Lower lobe of right lung (tissue), 2 donors: ENCODE data around the gene SMG6. TPM values are rescaled to one million over a fixed set of nuclear protein-coding genes. Genes with fewer than 3 reads are reported as not detected.

ENCODE experiments used
- ATAC-seq, 2 donors: fragments of 200-7000 bp; cut with Tn5 transposase; one replicate each; pipeline ENCODE4 v1.9.1; 2020 to 2022; ENCODE audit warnings: mild to moderate bottlenecking in 2 of 2, moderate library complexity in 2 of 2
- DNase-seq: peaks from one replicate; pipeline ENCODE4 v3.0.0-alpha.2; 2020
- H3K27ac ChIP-seq: fragments of 200-600 bp; one replicate; pipeline ENCODE4 v1.8.0; 2022
- H3K27me3 ChIP-seq: fragments of 200-600 bp; one replicate; pipeline ENCODE4 v1.8.0; 2022; ENCODE audit warnings: low read depth
- H3K36me3 ChIP-seq: fragments of 200-600 bp; one replicate; pipeline ENCODE4 v1.8.0; 2022; ENCODE audit warnings: mild to moderate bottlenecking
- H3K4me1 ChIP-seq: fragments of 200-600 bp; one replicate; pipeline ENCODE4 v1.8.0; 2022
- H3K4me3 ChIP-seq: fragments of 200-600 bp; one replicate; pipeline ENCODE4 v1.8.0; 2022; ENCODE audit warnings: mild to moderate bottlenecking
- H3K9me3 ChIP-seq: fragments of 200-600 bp; one replicate; pipeline ENCODE4 v1.8.0; 2022
- intact Hi-C: fragments of 100-400 bp; cut with DNase I; formaldehyde crosslinking; loops from one replicate; pipeline ENCODE4 v1.11.0; 2022
- total RNA-seq: library from RNA; stranded (reverse); fragmentation: NEBNext Ultra II Directional; extraction: Animal tissue kit (Norgen Biotek cat#: 25700); gene quantifications from one replicate; pipeline ENCODE4 v1.2.1, GENCODE V29; 2021
- TF ChIP-seq, protein P1 (sequence below): fragments of 200-600 bp; IDR thresholded peaks from one replicate; pipeline ENCODE4 v1.8.0; 2022; ENCODE audit warnings: antibody characterized with exemption, mild to moderate bottlenecking
- donor health status: DM: no; HTN: yes; CAD: no; lungs with severe emphysema.

SMG6 gene
- total RNA-seq, 1 donor from 2014 or later: 33.8 TPM

DNA sequence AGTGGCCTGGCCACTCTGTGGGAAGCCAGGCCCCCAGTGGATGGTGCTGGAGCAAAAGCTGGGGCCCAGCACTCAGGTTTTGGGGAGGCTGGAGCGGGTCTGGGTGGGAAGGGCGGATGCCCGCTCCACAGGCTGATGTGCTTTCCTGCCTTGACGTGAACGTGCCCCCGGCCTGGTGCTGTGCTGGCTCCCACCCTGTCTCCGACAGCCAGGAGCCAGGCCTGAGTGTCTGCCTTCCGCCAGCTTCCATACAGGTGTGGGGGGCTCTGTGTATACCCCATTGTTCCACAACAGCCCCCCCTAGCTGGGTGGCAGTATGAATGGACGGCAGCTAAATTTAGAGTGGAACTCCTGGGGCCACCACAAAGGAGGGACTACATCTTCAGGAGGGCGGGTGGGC is 228.7 kb downstream of the SMG6 start:
- DNase-seq: no peak
- Histone ChIP-seq H3K27me3 (no peaks in the 10 kb centered on the region), H3K36me3 (peaks cover 32% of the 10 kb centered on the region), H3K27ac (peak overlapping the region; percentile 79), H3K4me1 (peaks cover 55% of the 10 kb centered on the region), H3K9me3 (no peaks in the 10 kb centered on the region), H3K4me3 (no peak overlapping the region)
- TF ChIP-seq, protein P1, sequence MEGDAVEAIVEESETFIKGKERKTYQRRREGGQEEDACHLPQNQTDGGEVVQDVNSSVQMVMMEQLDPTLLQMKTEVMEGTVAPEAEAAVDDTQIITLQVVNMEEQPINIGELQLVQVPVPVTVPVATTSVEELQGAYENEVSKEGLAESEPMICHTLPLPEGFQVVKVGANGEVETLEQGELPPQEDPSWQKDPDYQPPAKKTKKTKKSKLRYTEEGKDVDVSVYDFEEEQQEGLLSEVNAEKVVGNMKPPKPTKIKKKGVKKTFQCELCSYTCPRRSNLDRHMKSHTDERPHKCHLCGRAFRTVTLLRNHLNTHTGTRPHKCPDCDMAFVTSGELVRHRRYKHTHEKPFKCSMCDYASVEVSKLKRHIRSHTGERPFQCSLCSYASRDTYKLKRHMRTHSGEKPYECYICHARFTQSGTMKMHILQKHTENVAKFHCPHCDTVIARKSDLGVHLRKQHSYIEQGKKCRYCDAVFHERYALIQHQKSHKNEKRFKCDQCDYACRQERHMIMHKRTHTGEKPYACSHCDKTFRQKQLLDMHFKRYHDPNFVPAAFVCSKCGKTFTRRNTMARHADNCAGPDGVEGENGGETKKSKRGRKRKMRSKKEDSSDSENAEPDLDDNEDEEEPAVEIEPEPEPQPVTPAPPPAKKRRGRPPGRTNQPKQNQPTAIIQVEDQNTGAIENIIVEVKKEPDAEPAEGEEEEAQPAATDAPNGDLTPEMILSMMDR: no peak
- no peak for ATAC-seq
- intact Hi-C loops: no loop called here

DNA sequence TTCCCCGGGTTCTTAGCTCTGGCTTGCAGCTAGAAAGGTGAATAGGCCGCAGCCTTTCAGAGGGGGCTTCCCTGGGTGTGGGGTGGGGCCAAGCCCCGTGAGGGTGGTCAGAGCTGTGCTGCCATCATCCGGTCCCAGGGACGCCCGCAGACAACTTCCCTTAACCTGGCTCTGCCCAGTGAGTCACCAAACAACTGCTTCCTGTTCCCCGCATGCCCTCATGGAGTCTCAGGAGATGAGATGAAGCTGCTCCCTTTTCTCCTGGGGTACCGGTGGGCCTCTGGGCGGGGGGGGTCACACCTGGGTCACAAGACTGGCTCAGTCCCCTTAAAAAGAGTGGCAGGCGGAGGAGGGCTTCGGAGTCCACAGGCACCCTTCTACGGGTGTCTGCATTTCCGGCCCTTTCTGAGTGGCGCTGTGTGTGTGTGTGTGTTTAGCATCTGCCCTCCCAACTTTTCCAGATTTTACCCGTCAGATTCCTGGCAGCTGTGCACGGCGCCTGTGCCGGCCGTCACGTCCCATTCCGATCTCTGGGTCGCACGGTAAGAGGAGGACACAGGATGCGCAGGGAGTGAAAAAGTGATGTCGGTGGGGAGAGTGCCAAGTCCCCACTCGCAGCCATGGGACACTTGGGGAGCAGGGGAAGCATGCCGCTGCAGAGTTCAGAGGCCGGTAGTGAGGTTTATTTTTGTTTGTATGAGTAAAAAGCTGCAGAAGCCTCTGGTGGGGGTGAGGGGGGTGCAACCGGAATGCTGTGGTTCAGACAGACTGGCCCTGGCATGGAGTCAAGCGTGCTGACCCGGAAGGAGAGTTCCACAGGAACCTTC is 231.9 kb downstream of the SMG6 start:
- Histone ChIP-seq H3K4me3 (no peak overlapping the region), H3K9me3 (no peaks in the 10 kb centered on the region), H3K27me3 (no peaks in the 10 kb centered on the region), H3K27ac (peak overlapping the region; percentile 86), H3K36me3 (peaks cover 17% of the 10 kb centered on the region), H3K4me1 (peaks cover 77% of the 10 kb centered on the region)
- TF ChIP-seq, protein P1: no peak
- DNase-seq: peak; percentile 63
- peak; percentile 52 to 66 for ATAC-seq
- intact Hi-C loops: no loop called here

DNA sequence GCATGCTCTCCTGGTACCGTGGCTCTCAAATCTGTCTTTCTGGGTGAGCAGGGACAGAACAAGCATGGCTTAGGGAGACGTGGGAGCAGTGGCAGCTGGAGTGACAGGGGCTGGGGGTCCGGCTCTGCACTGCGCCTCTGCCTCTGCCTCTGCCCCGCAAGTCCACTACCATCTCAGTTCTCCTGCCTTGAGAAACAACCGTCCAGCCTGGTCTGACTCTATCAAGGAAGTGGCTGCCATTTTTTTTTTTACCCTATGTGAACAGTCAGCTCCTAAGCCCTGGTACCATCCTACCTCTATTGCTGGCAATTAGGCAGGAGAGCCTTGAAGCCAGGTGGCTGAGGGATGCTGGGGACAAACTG is 232.6 kb downstream of the SMG6 start:
- Histone ChIP-seq H3K4me1 (peaks cover 72% of the 10 kb centered on the region), H3K27me3 (no peaks in the 10 kb centered on the region), H3K9me3 (no peaks in the 10 kb centered on the region), H3K27ac (peak overlapping the region; percentile 86), H3K36me3 (peaks cover 13% of the 10 kb centered on the region), H3K4me3 (no peak overlapping the region)
- intact Hi-C loops: no loop called here
- TF ChIP-seq, protein P1: no peak
- DNase-seq (no peak), ATAC-seq (no peak)

DNA sequence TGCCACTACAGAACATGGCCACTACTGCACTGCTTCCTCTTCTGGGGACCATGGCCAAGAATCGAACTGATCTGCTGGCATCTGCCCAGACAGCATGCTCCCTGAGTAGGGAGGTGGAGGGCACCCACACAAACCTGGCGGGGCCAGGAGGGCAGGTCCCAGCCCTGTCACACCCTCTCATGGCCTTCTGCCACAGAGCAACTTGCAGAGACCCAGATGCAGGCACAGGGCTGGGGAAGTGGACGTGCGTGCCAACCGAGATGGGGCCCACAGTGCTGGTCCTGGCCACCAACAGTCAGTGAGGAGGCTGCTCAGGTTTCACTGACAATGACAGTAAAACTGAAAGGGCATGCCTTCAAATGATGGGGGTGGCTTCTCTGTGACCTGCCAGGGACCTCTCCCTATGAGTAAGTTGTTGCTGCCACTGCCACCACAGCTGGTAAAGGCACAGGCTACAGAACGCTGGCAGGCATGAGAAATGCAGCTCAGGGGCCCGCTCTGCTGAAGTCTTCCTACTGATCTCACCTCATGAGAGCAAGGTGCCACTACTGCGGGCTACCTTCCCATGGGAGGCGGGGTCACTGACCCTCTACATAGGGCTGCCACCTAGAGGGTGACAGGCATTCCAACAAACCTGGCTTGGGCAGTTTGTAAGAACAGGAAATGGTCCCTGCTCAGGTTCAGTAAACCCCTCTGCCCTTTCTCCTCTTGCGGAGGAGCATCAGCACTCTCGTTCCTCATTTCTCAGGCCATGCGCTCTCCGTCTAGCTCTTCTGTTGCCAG is 233.2 kb downstream of the SMG6 start:
- peaks cover 66% of the 10 kb centered on the region for H3K4me1 ChIP-seq
- no peaks in the 10 kb centered on the region for H3K27me3 ChIP-seq
- intact Hi-C loops: no loop called here
- ATAC-seq: no peak
- peaks cover 18% of the 10 kb centered on the region for H3K36me3 ChIP-seq
- H3K4me3 ChIP-seq: no peak overlapping the region
- TF ChIP-seq, protein P1: no peak
- H3K27ac ChIP-seq: peak overlapping the region; percentile 86
- DNase-seq: no peak
- no peaks in the 10 kb centered on the region for H3K9me3 ChIP-seq

GRCh38 chr17:2068519-2069051 is 235.0 kb downstream of the SMG6 start:
- Histone ChIP-seq H3K4me3 (no peak overlapping the region), H3K27me3 (no peaks in the 10 kb centered on the region), H3K36me3 (peaks cover 35% of the 10 kb centered on the region), H3K9me3 (no peaks in the 10 kb centered on the region), H3K27ac (peak overlapping the region; percentile 87), H3K4me1 (peaks cover 74% of the 10 kb centered on the region)
- DNase-seq (no peak), ATAC-seq (no peak)
- intact Hi-C loops: no loop called here
- TF ChIP-seq, protein P1: no peak
